Caco-2 (cell line): ENCODE measurements around the gene USP37. TPM values are rescaled to one million over a fixed set of nuclear protein-coding genes. Genes with fewer than 3 reads are reported as not detected.

Experiments
- Bru-seq: library from RNA; stranded (reverse); fragments of 400-500 nt; gene quantifications from one replicate; lab custom pipeline; 2021; lab: Mats Ljungman, UMichigan
- BruChase-seq, 2 experiments: library from RNA; stranded (reverse); fragments of 400-500 nt; gene quantifications; one replicate each; lab custom pipeline; 2021; lab: Mats Ljungman, UMichigan
- BruUV-seq: library from RNA; stranded (reverse); fragments of 400-500 nt; replicated peaks from 2 replicates; lab custom pipeline; 2021; lab: Mats Ljungman, UMichigan
- CTCF ChIA-PET: fragments of 300-600 bp; sonication (Branson Sonifier 250); formaldehyde crosslinking; loops from one replicate; lab custom pipeline; 2022; ENCODE audit warnings: antibody characterized with exemption; lab: Charles Lee
- POLR2A ChIA-PET: fragments of 300-600 bp; sonication (Branson Sonifier 250); formaldehyde crosslinking; loops from one replicate; lab custom pipeline; 2022; ENCODE audit warnings: antibody characterized with exemption; lab: Charles Lee
- DNase-seq, 2 experiments: peaks; one replicate each; pipeline versions ENCODE4 v3.0.0 to v3.0.0-alpha.2; 2020 to 2022
- H3K27me3 ChIP-seq: replicated peaks from 2 replicates; pipeline ENCODE4 v1.6.0; 2011; ENCODE audit warnings: low read length; ENCODE audit not compliant: control insufficient read depth, insufficient read depth
- H3K36me3 ChIP-seq: 2 replicates; pipeline ENCODE4 v1.5.1; 2011; ENCODE audit warnings: low read length; ENCODE audit not compliant: control insufficient read depth, insufficient read depth
- H3K4me1 ChIP-seq: fragments of 250-450 bp; sonication (Bioruptor Pico); 2 replicates; pipeline ENCODE4 v1.5.1; 2020; ENCODE audit warnings: mild to moderate bottlenecking
- H3K4me3 ChIP-seq: 2 replicates; pipeline ENCODE4 v1.5.1; 2011; ENCODE audit warnings: low read depth, mild to moderate bottlenecking, control low read depth, low read length
- H3K9me3 ChIP-seq: fragments of 250-450 bp; sonication (Bioruptor Pico); 2 replicates; pipeline ENCODE4 v1.5.1; 2020; ENCODE audit warnings: mild to moderate bottlenecking, moderate library complexity
- H3K27ac Mint-ChIP-seq: one replicate; pipeline ENCODE4 v1.8.0; 2022; ENCODE audit warnings: mixed read lengths; ENCODE audit not compliant: unreplicated experiment
- H3K27me3 Mint-ChIP-seq: one replicate; pipeline ENCODE4 v1.8.0; 2022; ENCODE audit warnings: mixed read lengths; ENCODE audit not compliant: insufficient read depth, unreplicated experiment
- H3K36me3 Mint-ChIP-seq: one replicate; pipeline ENCODE4 v1.8.0; 2022; ENCODE audit warnings: mild to moderate bottlenecking, mixed read lengths; ENCODE audit not compliant: insufficient read depth, unreplicated experiment
- H3K4me1 Mint-ChIP-seq: one replicate; pipeline ENCODE4 v1.8.0; 2022; ENCODE audit warnings: low read depth, mixed read lengths; ENCODE audit not compliant: unreplicated experiment
- H3K4me3 Mint-ChIP-seq: one replicate; pipeline ENCODE4 v1.8.0; 2022; ENCODE audit warnings: mild to moderate bottlenecking, moderate library complexity, mixed read lengths; ENCODE audit not compliant: unreplicated experiment
- H3K9me3 Mint-ChIP-seq: one replicate; pipeline ENCODE4 v1.8.0; 2022; ENCODE audit warnings: mixed read lengths; ENCODE audit not compliant: unreplicated experiment
- CTCF ChIP-seq, 2 experiments: fragments of 200-600 bp in 1 of 2; IDR thresholded peaks; 1 replicate in 1 of 2; 2 replicates in 1 of 2; pipeline versions ENCODE4 v1.5.1 to v1.8.0; 2011 to 2022; ENCODE audit warnings: antibody characterized with exemption in 1 of 2, control low read depth in 1 of 2, inconsistent platforms in 1 of 2, low read depth in 1 of 2, low read length in 1 of 2, mild to moderate bottlenecking in 1 of 2, moderate library complexity in 1 of 2; ENCODE audit not compliant: insufficient read depth in 1 of 2, severe bottlenecking in 1 of 2, unreplicated experiment in 1 of 2
- intact Hi-C: fragments of 100-400 bp; cut with micrococcal nuclease; formaldehyde crosslinking; loops from one replicate; pipeline ENCODE4 v1.10.0; 2022; ENCODE audit not compliant: unreplicated experiment
- long read RNA-seq: library from polyadenylated mRNA; stranded (forward); transcript quantifications from one replicate; pipeline ENCODE4 v2.0.0, GENCODE V29; 2022
- total RNA-seq: library from RNA; stranded (reverse); gene quantifications from 2 replicates; pipeline ENCODE4 v1.2.3, GENCODE V29; 2022

The USP37 gene, protein sequence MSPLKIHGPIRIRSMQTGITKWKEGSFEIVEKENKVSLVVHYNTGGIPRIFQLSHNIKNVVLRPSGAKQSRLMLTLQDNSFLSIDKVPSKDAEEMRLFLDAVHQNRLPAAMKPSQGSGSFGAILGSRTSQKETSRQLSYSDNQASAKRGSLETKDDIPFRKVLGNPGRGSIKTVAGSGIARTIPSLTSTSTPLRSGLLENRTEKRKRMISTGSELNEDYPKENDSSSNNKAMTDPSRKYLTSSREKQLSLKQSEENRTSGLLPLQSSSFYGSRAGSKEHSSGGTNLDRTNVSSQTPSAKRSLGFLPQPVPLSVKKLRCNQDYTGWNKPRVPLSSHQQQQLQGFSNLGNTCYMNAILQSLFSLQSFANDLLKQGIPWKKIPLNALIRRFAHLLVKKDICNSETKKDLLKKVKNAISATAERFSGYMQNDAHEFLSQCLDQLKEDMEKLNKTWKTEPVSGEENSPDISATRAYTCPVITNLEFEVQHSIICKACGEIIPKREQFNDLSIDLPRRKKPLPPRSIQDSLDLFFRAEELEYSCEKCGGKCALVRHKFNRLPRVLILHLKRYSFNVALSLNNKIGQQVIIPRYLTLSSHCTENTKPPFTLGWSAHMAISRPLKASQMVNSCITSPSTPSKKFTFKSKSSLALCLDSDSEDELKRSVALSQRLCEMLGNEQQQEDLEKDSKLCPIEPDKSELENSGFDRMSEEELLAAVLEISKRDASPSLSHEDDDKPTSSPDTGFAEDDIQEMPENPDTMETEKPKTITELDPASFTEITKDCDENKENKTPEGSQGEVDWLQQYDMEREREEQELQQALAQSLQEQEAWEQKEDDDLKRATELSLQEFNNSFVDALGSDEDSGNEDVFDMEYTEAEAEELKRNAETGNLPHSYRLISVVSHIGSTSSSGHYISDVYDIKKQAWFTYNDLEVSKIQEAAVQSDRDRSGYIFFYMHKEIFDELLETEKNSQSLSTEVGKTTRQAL
- total RNA-seq (18.6 and 22.2 TPM in 2 replicates), Bru-seq, nascent RNA (percentile 75 among the genes with signal in this experiment), BruChase-seq, experiment 1, labeled RNA remaining after a 2-hour chase (percentile 78 among the genes with signal in this experiment), BruChase-seq, experiment 2, labeled RNA remaining after a 6-hour chase (percentile 71 among the genes with signal in this experiment)
- long read RNA-seq, full-length matches to known transcripts, result 4 of 18 reads
- long read RNA-seq, partial matches to known transcripts, result 4 of 18 reads
- long read RNA-seq, other reads (novel, unspliced or antisense), result 10 of 18 reads

DNA sequence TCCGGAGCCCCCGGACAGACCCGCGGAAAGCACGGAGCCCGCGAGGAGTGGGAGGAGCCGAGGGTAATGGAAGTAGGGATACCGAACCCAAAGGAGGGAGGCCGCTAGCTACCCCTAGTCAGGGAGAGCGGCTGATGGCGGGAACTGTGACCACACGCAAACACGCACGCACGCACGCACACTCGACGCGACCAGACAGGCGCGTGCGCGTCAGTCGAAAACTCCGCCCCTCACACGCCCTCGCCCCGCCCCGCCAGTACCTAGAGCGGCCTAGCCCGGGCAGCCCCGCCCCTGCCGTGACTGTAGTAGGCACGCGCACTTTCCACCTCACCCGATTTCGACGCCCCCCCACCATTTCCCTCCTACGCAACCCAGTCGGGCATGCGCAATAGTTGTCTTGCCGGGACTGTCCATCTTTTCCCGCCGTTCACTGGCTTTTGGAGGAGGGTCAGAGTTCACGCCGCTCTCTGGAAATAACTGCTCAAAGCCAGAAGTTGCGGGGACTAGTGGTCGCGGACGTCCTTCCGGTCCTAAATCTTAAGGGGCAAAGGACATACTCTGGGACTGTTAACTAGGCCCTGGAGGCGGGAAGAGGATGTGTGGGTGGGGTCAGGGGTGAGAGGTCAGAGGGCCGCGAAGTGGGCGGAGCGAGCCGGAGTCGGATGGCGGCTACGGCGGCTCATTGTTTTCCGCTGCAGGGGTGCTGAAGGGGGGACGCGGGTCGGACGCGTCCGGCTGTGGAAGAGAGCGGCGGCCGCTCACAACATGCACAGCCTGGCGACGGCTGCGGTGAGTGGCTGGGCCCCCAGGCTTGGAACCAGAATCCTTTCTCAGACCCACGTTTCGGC, at the start of gene USP37, which contains the start of gene CNOT9:
USP37 (minus strand) TSS at position 162 of the 848 bp plus-strand sequence. CDS start 9,698 bp downstream, outside the sequence.
CNOT9 (plus strand) TSS at position 650 of the 848 bp plus-strand sequence; CDS start at position 766, 116 bp downstream.
- Mint-ChIP-seq H3K9me3 (no peaks in the 10 kb centered on the region), H3K4me1 (peaks cover 36% of the 10 kb centered on the region), H3K27ac (peak within 1 kb of the TSS; percentile 86), H3K27me3 (no peaks in the 10 kb centered on the region), H3K36me3 (peaks cover 40% of the 10 kb centered on the region), H3K4me3 (peak within 1 kb of the TSS; percentile 86)
- DNase-seq, result peak; percentile 99 to 100
- TF ChIP-seq CTCF (IDR thresholded peaks at IDR 0.05; ENCODE audit: insufficient read depth in 1 of 2, low read depth in 1 of 2, low read length in 1 of 2, severe bottlenecking in 1 of 2, unreplicated experiment in 1 of 2), result no peak
- Histone ChIP-seq H3K9me3 (no peaks in the 10 kb centered on the region), H3K27me3 (no peaks in the 10 kb centered on the region), H3K4me3 (peak within 1 kb of the TSS; percentile 64), H3K36me3 (no peaks in the 10 kb centered on the region), H3K4me1 (peaks cover 15% of the 10 kb centered on the region)
- no TSS peak for BruUV-seq
- ChIA-PET CTCF (no interaction called here), POLR2A (interaction anchor here (1.0 kb wide), 1 partner anchor 298 kb away, joined by 3 read pairs; the partner anchor contains the start of genes AAMP and PNKD)
- intact Hi-C loops, result loop anchor here (1.0 to 10.0 kb wide), 4 partner anchors 90 to 278 kb away; partner anchors contain the start of gene TMBIM1

DNA sequence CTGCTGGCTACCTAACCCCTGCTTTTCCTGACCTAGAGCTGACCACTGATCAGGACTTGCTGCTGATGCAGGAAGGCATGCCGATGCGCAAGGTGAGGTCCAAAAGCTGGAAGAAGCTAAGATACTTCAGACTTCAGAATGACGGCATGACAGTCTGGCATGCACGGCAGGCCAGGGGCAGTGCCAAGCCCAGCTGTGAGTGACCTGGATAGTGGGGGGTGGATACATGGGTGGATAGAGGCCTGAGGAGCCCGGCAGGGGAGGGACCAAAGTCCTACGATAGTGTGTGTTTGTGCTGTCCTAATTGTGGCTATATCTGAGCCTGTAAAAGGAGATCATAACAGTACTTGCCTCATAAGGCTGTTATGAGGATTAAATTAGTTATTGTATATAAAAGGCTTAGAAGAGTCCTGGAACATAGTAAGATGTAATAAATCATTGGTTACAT, 47.7 kb upstream of the USP37 start:
- no peak for DNase-seq
- ChIA-PET POLR2A (interaction anchor here (0.6 kb wide), 1 partner anchor 154 kb away, joined by 3 read pairs; no protein-coding TSS in a partner anchor), CTCF (no interaction called here)
- TF ChIP-seq CTCF (IDR thresholded peaks at IDR 0.05; ENCODE audit: insufficient read depth in 1 of 2, low read depth in 1 of 2, low read length in 1 of 2, severe bottlenecking in 1 of 2, unreplicated experiment in 1 of 2), result no peak
- no peaks in the 10 kb centered on the region for H3K27me3 ChIP-seq
- peaks cover 3% of the 10 kb centered on the region for H3K27me3 Mint-ChIP-seq
- H3K4me1 ChIP-seq, result no peaks in the 10 kb centered on the region
- no peak overlapping the region for H3K4me3 Mint-ChIP-seq
- no TSS peak for BruUV-seq
- H3K4me3 ChIP-seq, result no peak overlapping the region
- intact Hi-C loops, result no loop called here
- H3K27ac Mint-ChIP-seq, result no peak overlapping the region
- H3K9me3 Mint-ChIP-seq, result no peaks in the 10 kb centered on the region
- H3K36me3 Mint-ChIP-seq, result no peaks in the 10 kb centered on the region
- no peaks in the 10 kb centered on the region for H3K9me3 ChIP-seq
- H3K4me1 Mint-ChIP-seq, result peaks cover 5% of the 10 kb centered on the region
- no peaks in the 10 kb centered on the region for H3K36me3 ChIP-seq
